ENCODE results near the gene ZNF444. TPM values are rescaled to one million over a fixed set of nuclear protein-coding genes. Genes with fewer than 3 reads are reported as not detected.
"Not testable (repeated sequence)": the region's sequence is repeated elsewhere in the genome, so short reads cannot be mapped to it uniquely, and the experiment has no call there.

ZNF444 gene
- total RNA-seq: 10 to 100 TPM; 25.9 to 37.3 TPM

DNA sequence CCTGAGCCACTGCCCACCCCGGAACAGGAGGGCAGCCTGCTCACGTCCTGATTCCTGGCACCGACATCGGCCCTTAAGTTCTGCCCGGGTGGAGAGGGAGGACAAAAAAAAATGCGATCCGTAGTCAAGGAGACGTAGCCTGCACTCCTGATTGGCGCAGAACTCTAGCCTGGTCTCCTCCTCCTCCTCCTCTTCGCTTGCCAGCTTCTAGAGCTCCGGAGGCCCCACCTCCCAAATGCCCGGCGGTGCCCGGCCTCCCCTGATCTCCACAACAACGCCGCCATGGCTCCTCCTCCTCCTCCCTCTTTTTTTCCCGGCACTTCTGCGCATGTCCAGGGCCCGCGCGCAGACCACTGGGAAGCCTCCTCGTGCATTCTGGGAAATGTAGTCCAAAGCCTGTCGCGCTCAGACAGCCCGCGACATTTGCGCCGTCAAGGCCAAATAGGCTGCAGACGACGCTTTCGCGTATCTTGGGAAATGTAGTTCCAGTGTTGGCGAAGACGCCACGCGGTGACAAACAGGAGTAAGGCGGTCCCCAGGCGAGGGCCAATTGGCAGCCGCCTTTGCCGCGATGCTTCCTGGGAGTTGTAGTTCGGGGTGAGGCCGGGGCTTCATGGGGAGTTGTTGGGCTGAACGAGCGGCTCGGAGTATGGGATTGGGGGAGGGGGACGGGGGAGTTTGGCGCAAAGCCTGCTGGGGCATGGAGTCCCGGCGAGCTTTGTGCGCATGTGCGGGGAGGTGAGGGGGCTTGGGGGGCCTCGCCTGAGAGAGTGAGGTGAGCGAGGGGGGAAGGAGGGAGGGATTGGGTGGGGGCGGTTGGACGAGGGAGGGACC is at the start of gene ZNF444:
TSS of gene ZNF444 (plus strand) at position 705 of the 834 bp plus-strand sequence. CDS start 5,625 bp downstream, outside the sequence.
- DNase-seq (ENCODE audit: low spot score in 2 of 2): peak; percentile 96 to 99
- Mint-ChIP-seq H3K36me3 (no peaks in the 10 kb centered on the region), H3K9me3 (no peaks in the 10 kb centered on the region), H3K27ac (peak within 1 kb of the TSS; percentile 92 to 93)
- peak; percentile 90 to 93 for ATAC-seq

DNA sequence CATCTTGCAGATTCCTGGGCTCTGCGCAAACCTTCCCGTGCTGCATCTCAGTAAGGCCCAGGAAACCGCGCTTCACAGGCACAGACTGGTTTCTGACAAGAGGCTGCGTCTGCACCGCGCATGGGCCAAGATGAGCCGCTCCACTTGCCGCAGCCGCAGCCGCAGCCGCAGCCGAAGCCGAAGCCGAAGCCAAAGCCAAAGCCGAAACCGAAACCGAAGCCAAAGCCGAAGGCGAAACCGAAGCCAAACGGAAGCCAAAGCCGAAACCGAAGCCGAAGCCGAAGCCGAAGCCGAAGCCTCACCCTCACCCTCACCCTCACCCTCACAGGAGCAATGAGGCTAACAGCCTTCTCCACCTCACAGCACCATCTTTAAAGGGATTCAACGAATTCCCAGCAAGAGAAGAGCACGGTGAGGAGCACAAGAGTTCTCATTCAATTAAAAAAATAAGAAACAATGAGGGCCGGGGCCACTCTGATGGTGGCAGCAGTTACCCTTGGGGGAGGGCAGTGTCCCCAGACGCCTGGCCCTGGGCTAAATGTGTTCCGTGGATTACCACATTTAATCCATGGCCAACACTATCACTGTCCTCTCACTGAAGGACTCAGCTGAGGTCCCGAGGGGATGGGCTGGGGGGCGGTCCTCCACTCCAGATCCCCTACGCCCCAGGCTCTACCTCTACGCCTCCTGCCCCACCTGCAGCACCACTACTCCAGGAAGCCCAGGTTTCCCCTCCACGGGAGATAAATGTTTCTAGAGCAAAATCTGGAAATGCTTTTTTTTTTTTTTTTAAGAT is 49.1 kb upstream of the ZNF444 start:
- DNase-seq (ENCODE audit: low spot score in 2 of 2): no peak
- H3K36me3 Mint-ChIP-seq: peaks cover 0 to 34% of the 10 kb centered on the region in 2 donors
- ATAC-seq: no peak
- peaks cover 0 to 7% of the 10 kb centered on the region in 2 donors for H3K9me3 Mint-ChIP-seq
- no peak overlapping the region for H3K27ac Mint-ChIP-seq

DNA sequence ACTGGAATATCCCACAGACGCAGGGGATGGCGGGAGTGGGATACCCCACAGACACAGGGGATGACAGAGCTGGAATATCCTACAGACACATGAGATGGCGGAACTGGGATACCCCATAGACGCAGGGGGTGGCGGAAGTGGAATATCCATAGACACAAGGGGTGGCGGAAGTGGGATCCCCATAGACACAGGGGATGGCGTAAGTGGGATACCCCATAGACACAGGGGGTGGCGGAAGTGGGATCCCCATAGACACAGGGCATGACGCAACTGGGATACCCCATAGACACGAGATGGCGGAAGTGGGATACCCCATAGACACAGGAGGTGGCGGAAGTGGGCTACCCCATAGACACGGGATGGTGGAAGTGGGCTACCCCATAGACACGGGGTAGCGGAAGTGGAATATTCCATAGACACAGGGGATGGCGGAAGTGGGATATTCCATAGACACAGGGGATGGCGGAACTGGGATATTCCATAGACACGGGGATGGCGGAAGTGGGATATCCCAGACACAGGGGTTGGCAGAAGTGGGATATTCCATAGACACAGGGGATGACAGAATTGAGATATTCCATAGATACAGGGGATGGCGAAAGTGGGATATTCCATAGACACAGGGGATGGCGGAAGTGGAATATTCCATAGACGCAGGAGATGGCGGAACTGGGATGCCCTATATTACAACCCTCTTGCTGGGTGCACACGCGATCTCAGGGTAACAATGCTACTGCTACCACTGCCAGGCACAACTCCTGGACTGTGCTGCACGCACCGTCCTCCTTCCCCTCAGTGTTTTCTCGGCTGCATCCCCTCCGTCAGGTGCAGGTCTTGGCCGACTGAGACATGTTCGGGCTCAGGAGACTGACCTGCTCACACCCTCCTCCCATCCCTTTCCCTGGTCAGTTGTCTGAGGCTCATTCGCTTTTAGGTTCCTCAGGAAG is 48.1 kb upstream of the ZNF444 start:
- H3K27ac Mint-ChIP-seq: no peak overlapping the region
- peaks cover 0 to 34% of the 10 kb centered on the region in 2 donors for H3K36me3 Mint-ChIP-seq
- H3K9me3 Mint-ChIP-seq: peaks cover 0 to 7% of the 10 kb centered on the region in 2 donors
- ATAC-seq: no peak
- no peak for DNase-seq (ENCODE audit: low spot score in 2 of 2)

DNA sequence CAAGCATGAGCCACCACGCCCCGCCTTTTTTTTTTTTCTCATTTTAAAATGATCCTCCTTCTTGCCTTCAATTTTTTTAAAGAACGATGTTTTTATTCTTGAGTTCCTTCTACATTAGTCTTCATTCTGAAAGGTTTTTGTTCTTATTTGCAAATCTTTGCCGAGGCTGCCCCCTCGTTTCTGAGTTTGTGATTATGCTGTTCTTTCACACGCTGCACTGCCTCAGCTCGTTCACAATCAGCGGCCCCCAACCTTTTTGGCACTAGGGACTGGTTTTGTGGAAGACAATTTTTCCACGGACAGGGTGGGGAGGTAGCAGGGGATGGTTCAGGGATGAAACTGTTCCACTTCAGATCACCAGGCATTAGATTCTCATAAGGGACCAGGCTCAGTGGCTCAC is 46.6 kb upstream of the ZNF444 start:
- ATAC-seq (no peak), DNase-seq (ENCODE audit: low spot score in 2 of 2) (no peak)
- Mint-ChIP-seq H3K9me3 (peaks cover 0 to 7% of the 10 kb centered on the region in 2 donors), H3K27ac (no peak overlapping the region), H3K36me3 (peaks cover 0 to 34% of the 10 kb centered on the region in 2 donors)

DNA sequence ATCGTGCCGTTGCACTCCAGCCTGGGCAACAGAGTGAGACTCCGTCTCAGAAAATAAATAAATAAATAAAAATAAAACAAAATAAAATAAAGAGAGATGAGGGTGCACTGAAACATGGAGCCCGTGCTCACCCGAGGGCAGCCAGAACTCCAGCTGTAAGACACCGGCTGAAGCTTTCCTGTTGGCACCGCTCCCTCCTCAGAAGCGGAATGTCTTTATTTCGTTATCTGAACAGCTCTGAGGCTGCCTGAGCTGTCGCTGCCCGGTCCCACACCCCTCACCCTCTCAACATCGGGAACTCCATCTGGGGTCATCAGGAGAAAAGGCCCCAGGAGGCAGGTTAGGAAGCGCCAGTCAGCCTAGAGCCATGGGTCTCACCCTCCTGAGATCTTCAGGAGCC is 44.4 kb upstream of the ZNF444 start:
- DNase-seq (ENCODE audit: low spot score in 2 of 2): no peak
- ATAC-seq: no peak
- H3K9me3 Mint-ChIP-seq: peaks cover 0 to 7% of the 10 kb centered on the region in 2 donors
- H3K27ac Mint-ChIP-seq: no peak overlapping the region
- peaks cover 0 to 34% of the 10 kb centered on the region in 2 donors for H3K36me3 Mint-ChIP-seq

DNA sequence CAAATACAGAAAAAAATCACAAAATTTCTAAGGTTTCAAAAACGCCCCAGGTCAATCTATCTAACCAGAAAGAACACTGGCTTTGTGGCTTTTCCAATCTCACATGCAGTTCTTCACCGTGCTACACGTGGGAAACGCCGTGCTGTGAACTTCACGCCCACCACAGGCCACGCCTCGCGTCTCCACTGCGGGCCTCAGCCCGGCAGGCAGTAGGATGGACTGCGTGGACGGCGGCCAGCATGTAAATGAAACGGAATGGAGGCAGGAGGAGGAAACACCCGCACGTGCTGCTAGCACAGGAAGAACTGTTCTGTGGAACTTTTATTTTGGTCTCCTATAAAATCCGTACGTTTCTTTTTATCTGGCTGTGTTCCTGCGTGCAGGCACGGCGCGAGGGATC is 43.8 kb upstream of the ZNF444 start:
- Mint-ChIP-seq H3K27ac (no peak overlapping the region), H3K36me3 (peaks cover 0 to 34% of the 10 kb centered on the region in 2 donors), H3K9me3 (peaks cover 0 to 7% of the 10 kb centered on the region in 2 donors)
- DNase-seq (ENCODE audit: low spot score in 2 of 2) (no peak), ATAC-seq (no peak)

DNA sequence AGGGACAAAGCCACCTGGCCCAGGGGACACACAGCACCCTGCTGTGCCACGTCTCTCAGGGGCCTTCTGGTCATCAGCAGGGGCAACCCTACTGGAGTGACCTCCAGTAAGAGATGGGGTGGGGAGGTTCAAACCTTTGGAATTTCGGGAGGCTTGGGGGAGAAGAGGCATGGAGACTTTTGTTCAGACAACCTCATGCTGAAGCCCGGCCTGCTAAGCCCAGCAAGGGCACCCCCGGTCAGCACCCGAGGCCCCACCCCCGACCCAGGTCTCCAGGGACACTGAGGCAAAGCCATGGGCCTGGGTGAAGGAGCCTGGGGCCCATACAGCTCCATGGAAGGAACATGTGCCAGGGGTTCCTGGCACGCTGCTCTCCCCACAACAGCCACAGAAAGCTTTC is 43.3 kb upstream of the ZNF444 start:
- DNase-seq (ENCODE audit: low spot score in 2 of 2) (no peak), ATAC-seq (no peak)
- Mint-ChIP-seq H3K36me3 (peaks cover 0 to 30% of the 10 kb centered on the region in 2 donors), H3K9me3 (peaks cover 0 to 4% of the 10 kb centered on the region in 2 donors), H3K27ac (no peak overlapping the region)

DNA sequence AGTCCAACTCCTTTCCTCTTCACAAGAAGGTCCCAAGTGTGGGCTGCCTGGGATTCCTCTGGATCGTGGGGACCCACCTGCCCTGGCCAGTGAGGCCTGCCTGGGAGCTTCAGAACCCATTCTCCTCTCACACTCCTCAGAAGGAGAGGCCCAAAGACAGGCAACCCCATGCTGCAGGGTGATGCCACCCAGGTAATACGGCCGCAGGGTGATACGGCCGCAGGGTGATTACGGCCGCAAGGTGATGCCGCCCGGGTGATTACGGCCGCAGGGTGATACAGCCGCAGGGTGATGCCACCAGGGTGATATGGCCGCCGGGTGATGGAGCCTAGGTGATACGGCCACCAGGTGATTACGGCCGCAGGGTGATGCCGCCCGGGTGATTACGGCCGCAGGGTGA is 42.9 kb upstream of the ZNF444 start:
- H3K9me3 Mint-ChIP-seq; ATAC-seq; H3K27ac Mint-ChIP-seq; DNase-seq (ENCODE audit: low spot score in 2 of 2): not testable (repeated sequence)
- H3K36me3 Mint-ChIP-seq: peaks cover 0 to 25% of the 10 kb centered on the region in 2 donors

DNA sequence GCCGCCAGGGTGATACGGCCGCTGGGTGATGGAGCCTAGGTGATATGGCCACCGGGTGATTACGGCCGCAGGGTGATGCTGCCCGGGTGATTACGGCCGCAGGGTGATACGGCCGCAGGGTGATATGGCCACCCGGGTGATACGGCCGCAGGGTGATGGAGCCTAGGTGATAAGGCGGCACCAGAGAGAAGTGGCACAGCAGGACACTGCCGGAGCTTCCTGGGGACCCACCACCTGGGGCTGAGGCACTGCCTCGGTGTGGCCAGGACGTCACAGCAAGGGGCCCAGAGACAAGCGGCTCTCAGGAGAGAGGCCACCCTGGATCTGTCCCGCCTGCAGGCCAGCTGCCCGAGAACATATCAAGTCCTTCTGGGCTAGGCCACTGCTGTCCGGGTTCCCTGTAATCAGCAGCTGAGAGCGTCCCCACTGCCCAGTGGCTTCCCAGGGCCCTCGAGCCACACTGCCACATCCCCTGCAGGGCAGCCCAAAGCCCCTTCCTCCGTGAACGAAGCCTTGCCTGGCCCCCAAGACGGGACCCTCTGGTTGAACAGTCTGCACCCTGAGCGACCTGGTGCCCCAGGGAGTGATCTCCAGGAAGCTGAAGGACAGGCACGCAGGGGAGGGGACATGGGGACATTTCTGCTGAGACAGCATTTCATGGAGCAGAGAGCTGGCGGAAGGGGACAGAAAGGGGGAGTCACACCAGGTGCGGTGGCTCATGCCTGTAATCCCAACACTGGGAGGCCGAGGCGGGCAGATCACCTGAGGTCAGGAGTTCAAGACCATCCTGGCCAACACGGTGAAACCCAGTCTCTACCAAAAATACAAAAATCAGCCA is 42.1 kb upstream of the ZNF444 start:
- DNase-seq (ENCODE audit: low spot score in 2 of 2) (no peak), ATAC-seq (no peak)
- peaks cover 0 to 18% of the 10 kb centered on the region in 2 donors for H3K36me3 Mint-ChIP-seq
- no peaks in the 10 kb centered on the region for H3K9me3 Mint-ChIP-seq
- peak overlapping the region in 1 of 2 donors; percentile 12 for H3K27ac Mint-ChIP-seq

DNA sequence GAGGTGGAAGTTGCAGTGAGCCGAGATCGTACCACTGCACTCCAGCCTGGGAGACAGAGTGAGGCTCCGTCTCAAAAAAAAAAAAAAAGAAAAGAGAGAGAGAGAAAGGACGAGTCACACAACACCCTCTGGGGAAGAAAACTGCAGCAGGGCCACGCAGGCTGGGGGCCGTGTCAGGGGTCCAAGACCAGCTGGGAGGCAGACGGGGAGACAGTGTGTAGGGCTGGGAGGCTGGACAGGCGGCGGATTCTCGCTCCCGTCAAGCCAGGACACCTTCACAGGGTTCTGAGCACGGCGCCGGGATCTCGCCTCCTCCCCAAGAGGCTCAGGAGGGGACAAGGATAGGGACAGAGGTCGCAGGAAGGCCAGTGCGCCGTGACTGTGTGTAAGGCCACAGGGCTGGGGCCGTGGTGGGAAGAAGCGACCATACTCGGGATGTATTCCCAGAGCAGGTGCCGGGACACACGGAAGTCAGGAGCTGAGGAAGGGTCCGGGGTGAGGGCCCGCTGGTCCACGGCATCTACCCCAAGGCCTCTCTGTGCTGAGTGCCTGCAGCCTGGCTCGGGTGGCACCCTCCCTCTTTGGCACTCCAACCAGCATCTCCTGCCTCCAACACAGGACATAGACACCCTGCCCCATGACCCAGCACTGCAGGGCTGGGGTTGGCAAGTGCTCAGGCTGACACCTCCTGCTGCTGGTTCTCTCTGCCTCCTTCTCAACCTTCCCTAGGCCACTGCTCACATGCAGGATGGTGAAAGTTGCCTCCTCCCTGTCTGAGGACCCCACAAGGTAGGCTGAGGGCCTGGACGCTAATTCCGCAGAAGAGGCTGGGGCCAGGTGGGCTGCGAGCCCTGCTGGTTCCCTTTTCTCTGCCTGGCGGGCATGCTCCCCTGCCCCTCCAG is 41.2 kb upstream of the ZNF444 start:
- no peak for DNase-seq (ENCODE audit: low spot score in 2 of 2)
- Mint-ChIP-seq H3K27ac (peak overlapping the region in 1 of 2 donors; percentile 12), H3K9me3 (no peaks in the 10 kb centered on the region), H3K36me3 (peaks cover 0 to 10% of the 10 kb centered on the region in 2 donors)
- no peak for ATAC-seq

DNA sequence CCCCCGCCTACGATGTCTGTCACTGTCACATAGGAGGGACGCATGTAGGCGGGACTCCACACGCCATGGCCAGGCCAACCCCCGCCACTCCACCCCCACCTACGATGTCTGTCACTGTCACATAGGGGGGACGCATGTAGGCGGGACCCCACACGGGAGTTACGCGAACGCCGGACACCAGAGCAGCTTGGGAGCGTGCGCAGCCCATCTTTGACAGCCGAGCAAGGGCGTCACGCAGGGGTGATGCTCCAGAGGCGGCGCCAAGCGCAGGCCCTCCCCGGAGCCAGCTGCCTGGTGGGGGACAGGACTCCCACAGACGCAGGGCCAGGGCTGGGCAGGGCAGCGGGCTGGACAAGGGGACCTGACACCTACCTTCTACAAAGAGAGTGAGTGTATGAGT is 40.0 kb upstream of the ZNF444 start:
- ATAC-seq: no peak
- H3K36me3 Mint-ChIP-seq: peaks cover 0 to 2% of the 10 kb centered on the region in 2 donors
- no peak for DNase-seq (ENCODE audit: low spot score in 2 of 2)
- no peaks in the 10 kb centered on the region for H3K9me3 Mint-ChIP-seq
- peak overlapping the region in 1 of 2 donors; percentile 36 for H3K27ac Mint-ChIP-seq

DNA sequence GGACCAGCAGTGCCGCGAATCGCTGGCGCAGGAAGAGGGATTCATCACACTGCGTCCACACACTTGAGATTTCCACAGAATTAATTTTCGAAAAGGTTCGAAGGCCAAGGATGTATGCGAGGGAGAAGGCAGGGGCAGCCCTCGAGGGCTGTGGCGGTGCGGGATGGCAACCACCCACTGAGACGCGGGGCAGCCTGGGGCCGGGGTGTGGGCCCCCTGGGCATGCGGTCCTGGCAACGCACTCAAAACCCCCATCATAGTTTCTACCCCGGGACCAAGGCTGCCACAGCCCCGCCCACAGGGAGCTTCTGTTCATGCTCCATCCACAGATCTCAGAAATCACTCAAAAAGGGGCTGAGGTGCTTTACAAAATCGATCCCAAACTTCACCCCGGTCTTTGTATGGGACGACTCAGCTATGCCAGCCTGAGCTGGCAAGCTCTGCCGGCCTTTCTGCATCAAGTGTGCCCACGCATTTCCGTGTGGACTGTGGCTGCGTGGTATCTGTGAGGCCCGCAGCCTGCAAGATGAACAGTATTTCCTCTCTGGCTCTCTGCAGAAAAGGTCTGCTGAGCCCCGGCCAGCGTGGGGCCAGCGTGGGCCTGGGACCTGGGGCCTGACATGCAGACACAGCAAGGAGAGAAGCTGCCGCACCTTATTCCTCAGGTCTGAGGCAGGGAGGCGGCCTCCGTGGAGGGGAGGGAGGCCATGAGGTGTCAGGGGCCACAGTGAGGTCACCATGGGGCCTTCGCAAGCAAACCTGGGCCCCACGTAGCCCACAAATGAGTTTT is 39.1 kb upstream of the ZNF444 start:
- H3K27ac Mint-ChIP-seq: peak overlapping the region in 1 of 2 donors; percentile 36
- ATAC-seq (no peak), DNase-seq (ENCODE audit: low spot score in 2 of 2) (no peak)
- H3K36me3 Mint-ChIP-seq: peaks cover 0 to 5% of the 10 kb centered on the region in 2 donors
- no peaks in the 10 kb centered on the region for H3K9me3 Mint-ChIP-seq

DNA sequence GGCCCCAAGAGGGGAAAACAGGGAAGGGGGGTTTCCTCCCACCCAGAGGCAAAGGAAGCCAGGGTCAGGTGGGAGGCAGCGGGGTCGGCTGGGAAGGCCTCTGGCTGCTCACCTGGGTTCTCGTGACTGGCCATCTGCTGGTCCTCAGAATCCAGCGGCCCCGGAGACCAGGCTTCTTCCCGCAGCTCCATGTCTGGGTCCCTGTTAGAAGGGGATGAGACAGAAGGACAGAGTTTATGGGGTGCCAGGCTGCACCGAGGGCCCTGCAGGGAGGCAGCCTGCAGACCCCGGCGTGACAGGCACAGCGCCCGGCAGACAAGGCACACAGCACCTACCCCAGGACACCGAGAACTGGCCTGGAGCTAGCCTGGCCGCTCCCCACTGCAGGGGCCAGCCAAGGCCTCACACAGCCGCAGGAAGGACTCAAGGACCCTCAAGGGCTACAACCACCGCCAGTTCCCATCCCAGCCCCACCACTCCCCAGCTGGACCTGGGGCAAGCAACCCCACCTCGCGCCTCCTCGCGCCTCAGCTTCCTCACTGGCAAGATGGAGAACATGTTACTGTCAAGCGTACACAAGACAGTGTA is 38.0 kb upstream of the ZNF444 start:
- peaks cover 0 to 5% of the 10 kb centered on the region in 2 donors for H3K36me3 Mint-ChIP-seq
- H3K9me3 Mint-ChIP-seq: no peaks in the 10 kb centered on the region
- H3K27ac Mint-ChIP-seq: no peak overlapping the region
- DNase-seq (ENCODE audit: low spot score in 2 of 2) (no peak), ATAC-seq (no peak)

DNA sequence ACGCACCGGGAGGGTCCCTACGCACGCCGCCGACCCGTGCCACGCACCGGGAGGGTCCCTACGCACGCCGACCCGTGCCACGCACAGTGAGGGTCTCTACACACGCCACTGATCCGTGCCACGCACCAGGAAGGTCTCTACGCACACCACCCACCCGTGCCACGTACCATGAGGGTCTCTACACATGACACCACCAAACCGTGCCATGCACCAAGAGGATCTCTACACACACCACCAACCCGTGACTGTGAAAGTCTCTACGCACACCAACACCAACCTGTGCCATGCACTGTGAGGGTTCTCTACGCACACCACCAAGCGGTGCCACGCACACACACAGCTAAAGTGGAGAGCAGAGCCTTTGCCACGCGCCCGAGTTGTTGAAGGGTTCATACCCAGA is 36.7 kb upstream of the ZNF444 start:
- no peaks in the 10 kb centered on the region for H3K9me3 Mint-ChIP-seq
- H3K36me3 Mint-ChIP-seq: peaks cover 0 to 5% of the 10 kb centered on the region in 2 donors
- H3K27ac Mint-ChIP-seq: no peak overlapping the region
- DNase-seq (ENCODE audit: low spot score in 2 of 2) (no peak), ATAC-seq (no peak)
